GM06990 (cell line): ENCODE results near the gene MAP3K4.
A peak's percentile ranks its signal among the peaks of the same experiment; 100 is the strongest.

Experiments
- DNase-seq: peaks from one replicate; pipeline ENCODE4 v3.0.0-alpha.2; 2011; ENCODE audit not compliant: insufficient read length; ENCODE audit errors: extremely low read depth
- H3K27me3 ChIP-seq: replicated peaks from 2 replicates; pipeline ENCODE4 v1.6.0; 2011; ENCODE audit warnings: low read length; ENCODE audit not compliant: control insufficient read depth, insufficient read depth
- H3K36me3 ChIP-seq: 2 replicates; pipeline ENCODE4 v1.5.1; 2011; ENCODE audit warnings: low read length; ENCODE audit not compliant: control insufficient read depth, insufficient read depth
- H3K4me3 ChIP-seq: replicated peaks from 2 replicates; pipeline ENCODE4 v1.5.1; 2011; ENCODE audit warnings: low read depth, mild to moderate bottlenecking, control low read depth, low read length
- TF ChIP-seq, protein P1 (sequence below): IDR thresholded peaks from 2 replicates; pipeline ENCODE4 v1.5.1; 2011; ENCODE audit warnings: low read length, control low read depth, mild to moderate bottlenecking, inconsistent platforms; ENCODE audit not compliant: insufficient read depth, poor library complexity, severe bottlenecking

The MAP3K4 gene, protein sequence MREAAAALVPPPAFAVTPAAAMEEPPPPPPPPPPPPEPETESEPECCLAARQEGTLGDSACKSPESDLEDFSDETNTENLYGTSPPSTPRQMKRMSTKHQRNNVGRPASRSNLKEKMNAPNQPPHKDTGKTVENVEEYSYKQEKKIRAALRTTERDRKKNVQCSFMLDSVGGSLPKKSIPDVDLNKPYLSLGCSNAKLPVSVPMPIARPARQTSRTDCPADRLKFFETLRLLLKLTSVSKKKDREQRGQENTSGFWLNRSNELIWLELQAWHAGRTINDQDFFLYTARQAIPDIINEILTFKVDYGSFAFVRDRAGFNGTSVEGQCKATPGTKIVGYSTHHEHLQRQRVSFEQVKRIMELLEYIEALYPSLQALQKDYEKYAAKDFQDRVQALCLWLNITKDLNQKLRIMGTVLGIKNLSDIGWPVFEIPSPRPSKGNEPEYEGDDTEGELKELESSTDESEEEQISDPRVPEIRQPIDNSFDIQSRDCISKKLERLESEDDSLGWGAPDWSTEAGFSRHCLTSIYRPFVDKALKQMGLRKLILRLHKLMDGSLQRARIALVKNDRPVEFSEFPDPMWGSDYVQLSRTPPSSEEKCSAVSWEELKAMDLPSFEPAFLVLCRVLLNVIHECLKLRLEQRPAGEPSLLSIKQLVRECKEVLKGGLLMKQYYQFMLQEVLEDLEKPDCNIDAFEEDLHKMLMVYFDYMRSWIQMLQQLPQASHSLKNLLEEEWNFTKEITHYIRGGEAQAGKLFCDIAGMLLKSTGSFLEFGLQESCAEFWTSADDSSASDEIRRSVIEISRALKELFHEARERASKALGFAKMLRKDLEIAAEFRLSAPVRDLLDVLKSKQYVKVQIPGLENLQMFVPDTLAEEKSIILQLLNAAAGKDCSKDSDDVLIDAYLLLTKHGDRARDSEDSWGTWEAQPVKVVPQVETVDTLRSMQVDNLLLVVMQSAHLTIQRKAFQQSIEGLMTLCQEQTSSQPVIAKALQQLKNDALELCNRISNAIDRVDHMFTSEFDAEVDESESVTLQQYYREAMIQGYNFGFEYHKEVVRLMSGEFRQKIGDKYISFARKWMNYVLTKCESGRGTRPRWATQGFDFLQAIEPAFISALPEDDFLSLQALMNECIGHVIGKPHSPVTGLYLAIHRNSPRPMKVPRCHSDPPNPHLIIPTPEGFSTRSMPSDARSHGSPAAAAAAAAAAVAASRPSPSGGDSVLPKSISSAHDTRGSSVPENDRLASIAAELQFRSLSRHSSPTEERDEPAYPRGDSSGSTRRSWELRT (N-terminal part only)

DNA sequence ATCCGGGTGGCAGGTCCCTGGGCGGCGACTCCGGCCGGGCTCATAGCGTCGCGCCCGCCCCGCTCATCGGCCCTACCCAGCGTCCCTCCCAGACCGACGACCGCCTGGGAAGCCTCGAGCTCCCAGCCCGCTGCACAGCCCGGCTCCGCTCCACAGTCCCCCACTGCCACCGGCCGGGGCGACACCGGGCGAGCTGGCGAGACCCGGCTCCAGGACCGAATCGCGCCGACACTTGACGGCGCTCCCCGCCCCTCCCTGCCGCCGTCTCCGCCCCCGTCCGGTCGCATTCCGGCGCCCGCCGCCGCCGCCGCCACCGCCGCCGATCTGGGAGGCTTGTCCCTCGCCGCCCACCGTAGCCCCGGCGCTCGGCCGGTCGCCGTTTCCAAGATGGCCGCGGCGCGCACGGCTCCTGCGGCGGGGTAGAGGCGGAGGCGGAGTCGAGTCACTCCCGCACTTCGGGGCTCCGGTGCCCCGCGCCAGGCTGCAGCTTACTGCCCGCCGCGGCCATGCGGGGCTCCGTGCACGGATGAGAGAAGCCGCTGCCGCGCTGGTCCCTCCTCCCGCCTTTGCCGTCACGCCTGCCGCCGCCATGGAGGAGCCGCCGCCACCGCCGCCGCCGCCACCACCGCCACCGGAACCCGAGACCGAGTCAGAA, at the start of gene MAP3K4:
TSS of gene MAP3K4 (plus strand) at position 364 of the 655 bp plus-strand sequence. CDS start at position 527, 163 bp downstream.
- peak within 1 kb of the TSS; percentile 97 for H3K4me3 ChIP-seq
- TF ChIP-seq, protein P1, sequence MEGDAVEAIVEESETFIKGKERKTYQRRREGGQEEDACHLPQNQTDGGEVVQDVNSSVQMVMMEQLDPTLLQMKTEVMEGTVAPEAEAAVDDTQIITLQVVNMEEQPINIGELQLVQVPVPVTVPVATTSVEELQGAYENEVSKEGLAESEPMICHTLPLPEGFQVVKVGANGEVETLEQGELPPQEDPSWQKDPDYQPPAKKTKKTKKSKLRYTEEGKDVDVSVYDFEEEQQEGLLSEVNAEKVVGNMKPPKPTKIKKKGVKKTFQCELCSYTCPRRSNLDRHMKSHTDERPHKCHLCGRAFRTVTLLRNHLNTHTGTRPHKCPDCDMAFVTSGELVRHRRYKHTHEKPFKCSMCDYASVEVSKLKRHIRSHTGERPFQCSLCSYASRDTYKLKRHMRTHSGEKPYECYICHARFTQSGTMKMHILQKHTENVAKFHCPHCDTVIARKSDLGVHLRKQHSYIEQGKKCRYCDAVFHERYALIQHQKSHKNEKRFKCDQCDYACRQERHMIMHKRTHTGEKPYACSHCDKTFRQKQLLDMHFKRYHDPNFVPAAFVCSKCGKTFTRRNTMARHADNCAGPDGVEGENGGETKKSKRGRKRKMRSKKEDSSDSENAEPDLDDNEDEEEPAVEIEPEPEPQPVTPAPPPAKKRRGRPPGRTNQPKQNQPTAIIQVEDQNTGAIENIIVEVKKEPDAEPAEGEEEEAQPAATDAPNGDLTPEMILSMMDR: no peak
- peak; percentile 90 for DNase-seq
- no peaks in the 10 kb centered on the region for H3K36me3 ChIP-seq
- H3K27me3 ChIP-seq: no peaks in the 10 kb centered on the region

DNA sequence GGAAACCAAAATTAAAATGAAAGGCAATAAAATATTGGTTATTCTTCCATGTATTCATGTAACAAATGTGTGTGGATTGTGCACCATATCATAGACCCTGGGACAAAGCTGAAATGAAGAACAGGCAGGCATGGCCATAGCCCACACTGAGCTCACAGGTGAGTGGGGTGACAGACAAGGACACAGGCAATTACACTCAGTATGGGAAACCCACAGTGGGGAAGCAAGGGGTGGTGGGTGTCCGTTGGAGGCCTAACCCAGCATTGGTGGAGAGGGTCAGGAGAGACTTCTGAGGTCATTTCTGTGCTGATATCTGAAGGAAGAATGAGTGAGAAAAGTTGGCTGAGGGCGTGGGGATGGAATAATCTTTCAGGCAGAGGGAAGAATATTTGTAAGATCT, 47.6 kb upstream of the MAP3K4 start:
- Histone ChIP-seq H3K27me3 (no peaks in the 10 kb centered on the region), H3K4me3 (no peak overlapping the region), H3K36me3 (no peaks in the 10 kb centered on the region)
- TF ChIP-seq, protein P1: no peak
- DNase-seq: no peak

DNA sequence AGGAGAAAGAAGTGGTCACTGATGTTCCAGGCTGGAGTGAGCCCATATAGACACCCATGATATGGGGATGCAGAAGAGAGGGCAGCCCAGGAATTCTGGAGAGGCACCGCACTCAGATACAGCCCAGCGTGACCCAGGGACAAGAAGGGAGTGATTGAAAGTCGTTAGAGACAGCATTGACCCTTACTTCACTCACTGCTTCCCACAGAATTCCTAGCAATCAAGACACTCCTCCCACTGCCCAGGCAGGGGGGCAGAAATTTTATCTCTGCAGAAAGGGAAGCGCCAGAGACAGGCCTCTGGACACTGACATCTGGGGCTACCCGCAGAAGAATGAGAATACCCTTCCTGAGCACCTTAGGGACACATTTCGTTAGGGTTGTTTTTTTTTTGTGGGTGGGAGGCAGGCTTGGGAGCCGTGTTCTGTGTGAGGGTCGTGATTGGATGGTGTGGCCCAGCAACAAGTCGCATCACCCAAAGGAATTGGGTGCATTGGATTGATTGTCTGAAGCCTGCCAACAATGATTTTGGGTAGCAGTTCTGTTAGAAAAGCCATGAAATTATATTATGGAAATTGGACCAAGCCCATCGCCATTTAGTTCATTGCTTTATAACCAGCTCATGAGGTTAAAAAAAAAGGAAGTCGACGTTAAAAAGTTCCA, 45.9 kb upstream of the MAP3K4 start:
- no peak for DNase-seq
- H3K36me3 ChIP-seq: no peaks in the 10 kb centered on the region
- no peak overlapping the region for H3K4me3 ChIP-seq
- no peaks in the 10 kb centered on the region for H3K27me3 ChIP-seq
- TF ChIP-seq, protein P1: no peak

DNA sequence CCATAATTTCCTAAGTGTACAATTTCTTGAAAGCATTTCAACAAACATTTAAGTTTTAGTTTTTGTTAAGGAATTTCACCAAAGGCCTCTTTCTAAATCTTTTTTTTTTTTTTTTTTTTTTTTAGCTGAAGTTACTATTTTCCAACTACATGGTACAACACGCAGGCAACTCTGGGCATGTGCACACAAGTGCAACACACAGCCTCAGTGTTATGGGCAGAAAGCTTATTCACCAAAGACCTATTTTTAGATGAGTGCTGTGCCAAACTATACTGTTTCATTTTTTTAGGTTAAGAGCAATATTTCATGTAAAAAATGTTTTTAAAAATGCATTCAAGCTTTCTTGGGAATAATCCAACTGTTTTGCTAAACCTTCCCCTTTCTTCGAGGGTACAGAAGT, 42.0 kb upstream of the MAP3K4 start:
- no peaks in the 10 kb centered on the region for H3K36me3 ChIP-seq
- no peak for DNase-seq
- H3K4me3 ChIP-seq: no peak overlapping the region
- H3K27me3 ChIP-seq: no peaks in the 10 kb centered on the region
- TF ChIP-seq, protein P1: no peak

DNA sequence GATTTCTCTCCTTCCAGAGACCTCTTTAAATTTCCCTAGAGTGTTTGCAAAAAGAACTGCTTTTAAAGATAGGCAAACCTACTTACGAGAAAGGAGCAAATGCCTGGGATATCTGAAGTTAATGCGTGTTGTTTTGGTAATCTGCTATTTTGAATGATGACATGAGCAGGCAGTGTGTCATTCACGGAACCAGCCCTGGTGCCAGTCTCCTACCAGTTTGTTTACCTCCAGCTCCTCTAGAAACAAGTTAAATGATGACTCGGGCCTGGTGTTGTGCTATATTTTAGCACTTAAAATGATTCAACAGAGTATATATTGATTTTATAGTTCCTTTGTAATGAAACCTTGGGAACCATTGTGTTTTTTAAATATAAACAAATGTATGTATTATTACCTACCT, 41.1 kb upstream of the MAP3K4 start:
- Histone ChIP-seq H3K4me3 (no peak overlapping the region), H3K36me3 (no peaks in the 10 kb centered on the region), H3K27me3 (no peaks in the 10 kb centered on the region)
- DNase-seq: no peak
- TF ChIP-seq, protein P1: no peak
